Measurements from ENCODE around the gene RAB17. TPM values are rescaled to one million over a fixed set of nuclear protein-coding genes. Genes with fewer than 3 reads are reported as not detected.

The RAB17 gene
- total RNA-seq, 5 donors from 2014 or later (not counting 1 experiment from before 2014, with no cell fraction given): 0.32 to 0.73 (median 0.62) TPM; not detected in 2

GRCh38 chr2:237577458-237577857, 13.1 kb downstream of the RAB17 start:
- CTCF ChIA-PET: no interaction called here
- H3K4me1 ChIP-seq (ENCODE audit: control insufficient read depth in 1 of 2, extremely low read depth in 1 of 2, insufficient read depth in 2 of 2, low read length in 2 of 2): peaks cover 0 to 8% of the 10 kb centered on the region in 2 experiments

GRCh38 chr2:237576974-237577373, 13.6 kb downstream of the RAB17 start:
- no peak overlapping the region for H3K4me3 ChIP-seq (ENCODE audit: control insufficient read depth in 1 of 2, extremely low read depth in 1 of 2, low read length in 1 of 2)
- H3K4me1 Mint-ChIP-seq: peaks cover 0 to 5% (median 3%) of the 10 kb centered on the region in 3 donors
- peaks cover 0 to 8% of the 10 kb centered on the region in 2 donors for H3K27me3 Mint-ChIP-seq
- ATAC-seq (replicated peaks in 1 of 4): no peak
- peaks cover 0 to 19% of the 10 kb centered on the region in 2 experiments for H3K27me3 ChIP-seq (replicated peaks in 1 of 2; ENCODE audit: control insufficient read depth in 2 of 2, extremely low read depth in 1 of 2, insufficient read depth in 2 of 2, low read length in 1 of 2)
- H3K9me3 ChIP-seq: no peaks in the 10 kb centered on the region
- no peaks in the 10 kb centered on the region for H3K36me3 Mint-ChIP-seq
- no peak overlapping the region for H3K4me3 Mint-ChIP-seq
- H3K27ac Mint-ChIP-seq: no peak overlapping the region
- no peak overlapping the region for H3K27ac ChIP-seq (ENCODE audit: low read length)
- H3K36me3 ChIP-seq (ENCODE audit: control insufficient read depth in 2 of 2, extremely low read depth in 1 of 2, insufficient read depth in 1 of 2, low read length in 1 of 2): no peaks in the 10 kb centered on the region
- ChIA-PET CTCF (no interaction called here), POLR2A (no interaction called here)
- no peak for DNase-seq
- H3K4me1 ChIP-seq (ENCODE audit: control insufficient read depth in 1 of 2, extremely low read depth in 1 of 2, insufficient read depth in 2 of 2, low read length in 2 of 2): peaks cover 0 to 10% of the 10 kb centered on the region in 2 experiments
- WGBS (ENCODE audit: insufficient coverage): 74% methylated on average over 7 of the region's 9 CpGs
- no peaks in the 10 kb centered on the region for H3K9me3 Mint-ChIP-seq

More at GRCh38 chr2:237577458-237577857, 13.1 kb downstream of the RAB17 start:
- Histone ChIP-seq H3K36me3 (ENCODE audit: control insufficient read depth in 2 of 2, extremely low read depth in 1 of 2, insufficient read depth in 1 of 2, low read length in 1 of 2) (no peaks in the 10 kb centered on the region), H3K9me3 (no peaks in the 10 kb centered on the region), H3K27me3 (replicated peaks in 1 of 2; ENCODE audit: control insufficient read depth in 2 of 2, extremely low read depth in 1 of 2, insufficient read depth in 2 of 2, low read length in 1 of 2) (peaks cover 0 to 14% of the 10 kb centered on the region in 2 experiments), H3K27ac (ENCODE audit: low read length) (no peak overlapping the region), H3K4me3 (ENCODE audit: control insufficient read depth in 1 of 2, extremely low read depth in 1 of 2, low read length in 1 of 2) (no peak overlapping the region)
- ATAC-seq (replicated peaks in 1 of 4): no peak
- 92% methylated on average over 7 of the region's 10 CpGs for WGBS (ENCODE audit: insufficient coverage)
- Mint-ChIP-seq H3K27ac (no peak overlapping the region), H3K27me3 (peaks cover 0 to 7% of the 10 kb centered on the region in 2 donors), H3K4me1 (peaks cover 0 to 3% (median 3%) of the 10 kb centered on the region in 3 donors), H3K9me3 (no peaks in the 10 kb centered on the region), H3K36me3 (no peaks in the 10 kb centered on the region), H3K4me3 (no peak overlapping the region)
- POLR2A ChIA-PET: no interaction called here
- no peak for DNase-seq

- Mint-ChIP-seq H3K9me3 (no peaks in the 10 kb centered on the region), H3K27ac (no peak overlapping the region), H3K4me3 (no peak overlapping the region), H3K27me3 (peaks cover 0 to 12% of the 10 kb centered on the region in 2 donors), H3K4me1 (peaks cover 0 to 6% (median 0%) of the 10 kb centered on the region in 3 donors), H3K36me3 (no peaks in the 10 kb centered on the region)
- Histone ChIP-seq H3K9me3 (no peaks in the 10 kb centered on the region), H3K27ac (ENCODE audit: low read length) (no peak overlapping the region), H3K4me3 (ENCODE audit: control insufficient read depth in 1 of 2, extremely low read depth in 1 of 2, low read length in 1 of 2) (no peak overlapping the region), H3K27me3 (replicated peaks in 1 of 2; ENCODE audit: control insufficient read depth in 2 of 2, extremely low read depth in 1 of 2, insufficient read depth in 2 of 2, low read length in 1 of 2) (peaks cover 0 to 26% of the 10 kb centered on the region in 2 experiments), H3K36me3 (ENCODE audit: control insufficient read depth in 2 of 2, extremely low read depth in 1 of 2, insufficient read depth in 1 of 2, low read length in 1 of 2) (no peaks in the 10 kb centered on the region), H3K4me1 (ENCODE audit: control insufficient read depth in 1 of 2, extremely low read depth in 1 of 2, insufficient read depth in 2 of 2, low read length in 2 of 2) (peaks cover 0 to 8% of the 10 kb centered on the region in 2 experiments)
- ChIA-PET CTCF (no interaction called here), POLR2A (no interaction called here)
- 86% methylated on average over 19 of the region's 27 CpGs for WGBS (ENCODE audit: insufficient coverage)
- ATAC-seq (replicated peaks in 1 of 4): no peak
- DNase-seq: no peak
These were observed 14.4 kb downstream of the RAB17 start for GRCh38 chr2:237575869-237576862.

DNA sequence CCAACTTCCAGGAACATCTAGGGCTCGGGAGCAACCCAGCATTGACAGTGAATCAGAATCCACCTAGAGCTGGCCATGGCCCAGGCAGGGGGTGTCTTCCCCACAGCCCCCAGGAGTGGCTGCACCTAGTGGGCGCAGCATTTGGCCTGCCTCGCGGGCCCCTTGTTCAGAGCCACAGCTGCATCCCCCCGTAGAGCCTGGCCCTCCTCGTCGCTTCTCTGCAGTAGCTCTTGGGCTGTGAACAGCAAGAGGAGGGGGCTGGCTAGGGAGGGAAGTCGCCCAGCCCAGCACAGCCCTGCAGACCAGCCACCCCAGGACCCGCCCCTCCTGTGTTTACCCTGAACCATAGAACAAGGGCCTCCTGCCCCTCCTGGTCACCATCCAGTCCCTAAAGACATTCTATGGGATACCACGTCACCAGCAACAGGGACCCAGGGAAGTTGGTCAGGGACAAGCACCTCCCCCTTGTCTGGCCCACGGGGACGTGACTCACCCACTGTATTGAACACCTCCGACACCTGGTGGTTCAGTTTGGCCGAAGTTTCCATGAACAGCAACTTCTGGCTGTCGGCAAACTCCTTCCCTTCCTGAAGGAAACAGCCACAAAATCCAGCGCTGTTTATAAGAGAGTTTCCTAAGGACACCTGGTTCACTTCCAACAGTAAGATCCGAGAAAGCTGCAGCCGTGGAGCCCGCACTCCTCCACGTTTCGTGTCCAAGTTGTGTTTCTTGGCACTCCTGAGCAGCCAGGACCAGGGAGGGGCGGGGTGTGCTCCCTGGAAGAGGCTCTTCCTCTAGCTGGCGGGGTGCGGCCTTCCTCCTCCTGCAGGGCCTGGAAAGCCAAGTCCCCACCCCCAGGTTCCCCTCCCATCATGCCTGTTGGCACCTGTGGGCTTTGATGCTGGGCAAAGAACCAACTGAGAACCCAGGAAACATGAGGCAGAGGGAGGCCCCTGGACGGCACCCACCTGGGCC, 15.4 kb downstream of the RAB17 start:
- Histone ChIP-seq H3K27ac (ENCODE audit: low read length) (no peak overlapping the region), H3K4me3 (ENCODE audit: control insufficient read depth in 1 of 2, extremely low read depth in 1 of 2, low read length in 1 of 2) (no peak overlapping the region), H3K36me3 (ENCODE audit: control insufficient read depth in 2 of 2, extremely low read depth in 1 of 2, insufficient read depth in 1 of 2, low read length in 1 of 2) (no peaks in the 10 kb centered on the region), H3K27me3 (replicated peaks in 1 of 2; ENCODE audit: control insufficient read depth in 2 of 2, extremely low read depth in 1 of 2, insufficient read depth in 2 of 2, low read length in 1 of 2) (peaks cover 0 to 27% of the 10 kb centered on the region in 2 experiments), H3K4me1 (ENCODE audit: control insufficient read depth in 1 of 2, extremely low read depth in 1 of 2, insufficient read depth in 2 of 2, low read length in 2 of 2) (peaks cover 0 to 7% of the 10 kb centered on the region in 2 experiments), H3K9me3 (no peaks in the 10 kb centered on the region)
- H3K4me1 Mint-ChIP-seq: peaks cover 0 to 6% (median 0%) of the 10 kb centered on the region in 3 donors
- H3K27ac Mint-ChIP-seq: no peak overlapping the region
- no peaks in the 10 kb centered on the region for H3K36me3 Mint-ChIP-seq
- H3K4me3 Mint-ChIP-seq: no peak overlapping the region
- WGBS (ENCODE audit: insufficient coverage): 77% methylated on average over 11 of the region's 25 CpGs
- DNase-seq: no peak
- peaks cover 0 to 12% of the 10 kb centered on the region in 2 donors for H3K27me3 Mint-ChIP-seq
- no peak for ATAC-seq (replicated peaks in 1 of 4)
- CTCF ChIA-PET: interaction anchor here in 1 of 2 donors (1.2 kb wide), 1 partner anchor 11 kb away, joined by 3 read pairs; no protein-coding TSS in a partner anchor
- POLR2A ChIA-PET: no interaction called here
- H3K9me3 Mint-ChIP-seq: no peaks in the 10 kb centered on the region

DNA sequence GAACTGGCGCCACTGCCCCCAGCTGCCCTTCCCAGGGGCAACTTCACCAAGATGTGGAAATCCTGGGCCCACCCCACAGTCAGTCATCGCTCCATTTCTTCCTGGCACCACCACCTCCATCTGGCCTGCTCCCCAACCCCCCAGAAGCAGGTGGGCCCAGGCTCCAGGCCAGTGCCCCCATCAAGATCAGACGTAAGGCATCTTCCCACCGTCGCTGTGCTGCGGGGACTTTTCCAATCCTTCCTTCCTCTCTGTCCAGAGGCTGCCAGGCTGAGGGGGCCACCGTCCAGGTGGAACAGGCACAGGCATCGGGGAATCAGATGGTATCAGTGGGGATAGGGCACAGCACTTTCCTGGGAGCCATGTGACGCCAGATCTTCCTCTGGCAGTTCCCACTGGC, 16.1 kb downstream of the RAB17 start:
- DNase-seq (no peak), ATAC-seq (replicated peaks in 1 of 4) (no peak)
- Mint-ChIP-seq H3K9me3 (no peaks in the 10 kb centered on the region), H3K36me3 (no peaks in the 10 kb centered on the region), H3K27me3 (peaks cover 0 to 12% of the 10 kb centered on the region in 2 donors), H3K27ac (no peak overlapping the region), H3K4me3 (no peak overlapping the region), H3K4me1 (peaks cover 0 to 6% (median 0%) of the 10 kb centered on the region in 3 donors)
- Histone ChIP-seq H3K4me3 (ENCODE audit: control insufficient read depth in 1 of 2, extremely low read depth in 1 of 2, low read length in 1 of 2) (no peak overlapping the region), H3K27ac (ENCODE audit: low read length) (no peak overlapping the region), H3K27me3 (replicated peaks in 1 of 2; ENCODE audit: control insufficient read depth in 2 of 2, extremely low read depth in 1 of 2, insufficient read depth in 2 of 2, low read length in 1 of 2) (peaks cover 0 to 27% of the 10 kb centered on the region in 2 experiments), H3K36me3 (ENCODE audit: control insufficient read depth in 2 of 2, extremely low read depth in 1 of 2, insufficient read depth in 1 of 2, low read length in 1 of 2) (no peaks in the 10 kb centered on the region), H3K4me1 (ENCODE audit: control insufficient read depth in 1 of 2, extremely low read depth in 1 of 2, insufficient read depth in 2 of 2, low read length in 2 of 2) (peaks cover 0 to 7% of the 10 kb centered on the region in 2 experiments), H3K9me3 (no peaks in the 10 kb centered on the region)
- ChIA-PET CTCF (interaction anchor here in 1 of 2 donors (1.2 kb wide), 1 partner anchor 12 kb away, joined by 3 read pairs; no protein-coding TSS in a partner anchor), POLR2A (no interaction called here)
- WGBS (ENCODE audit: insufficient coverage): 74% methylated on average over 3 of the region's 9 CpGs

Measured in T-cell (primary cell).